ENCODE results near the gene RELB.

- TF ChIP-seq CTCF (conservative IDR thresholded peaks at IDR 0.05; ENCODE audit: low read depth, low read length) (no peak), EZH2 (IDR thresholded peaks at IDR 0.05; ENCODE audit: low read length, unreplicated experiment) (no peak), EZH2phosphoT487 (IDR thresholded peaks at IDR 0.05; ENCODE audit: borderline replicate concordance, low read length) (no peak)
Measured at GRCh38 chr19:45057444-45057843, 56.2 kb downstream of the RELB start.
